Measurements from ENCODE around the gene USP7.

The USP7 gene

DNA sequence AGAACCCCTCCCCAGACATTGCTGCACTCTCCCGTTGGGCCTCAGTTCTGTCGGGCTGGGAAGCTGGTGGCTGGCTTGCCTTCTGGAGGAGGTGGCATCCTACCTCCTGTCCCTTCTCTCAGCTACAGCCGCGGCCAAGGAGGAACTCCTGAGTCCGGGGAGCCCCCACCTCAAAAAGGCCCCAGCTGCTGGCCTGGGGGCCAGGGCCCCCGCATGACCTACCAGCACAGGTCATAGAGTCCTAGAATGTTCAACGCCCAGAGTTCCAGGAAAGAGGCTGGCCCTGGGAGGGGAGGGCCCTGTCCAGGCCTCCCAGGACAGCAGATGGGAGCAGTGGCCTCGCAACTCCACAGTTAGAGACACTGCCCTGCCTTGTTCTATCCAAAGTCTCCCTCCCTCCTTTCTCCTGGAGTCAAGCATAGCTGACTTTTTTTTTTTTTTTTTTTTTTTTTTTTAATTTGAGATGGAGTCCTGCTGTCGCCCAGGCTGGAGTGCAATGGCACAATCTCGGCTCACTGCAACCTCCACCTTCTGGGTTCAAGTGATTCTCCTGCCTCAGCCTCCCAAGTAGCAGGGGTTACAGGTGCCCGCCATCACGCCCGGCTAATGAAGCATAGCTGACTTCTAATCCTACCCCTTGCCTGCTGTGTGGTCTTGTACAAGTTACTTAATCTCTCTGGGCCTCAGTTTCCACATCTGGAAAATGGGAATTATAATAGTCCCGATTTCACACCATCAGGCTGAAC is 102.0 kb downstream of the USP7 start:
- no peak overlapping the region for H3K4me3 ChIP-seq (ENCODE audit: low read length)
- H3K4me1 ChIP-seq (ENCODE audit: control insufficient read depth, low read depth, low read length): peaks cover 24% of the 10 kb centered on the region
- H3K9me3 ChIP-seq (ENCODE audit: control insufficient read depth, low read depth, low read length): no peaks in the 10 kb centered on the region
- no peak overlapping the region for H3K9ac ChIP-seq (ENCODE audit: low read length)
- H3K36me3 ChIP-seq (ENCODE audit: control insufficient read depth, low read depth, low read length): peaks cover 24% of the 10 kb centered on the region
- no peak overlapping the region for H3K27ac ChIP-seq (ENCODE audit: low read length)
- H3K27me3 ChIP-seq (ENCODE audit: control insufficient read depth, insufficient read depth, low read length): no peaks in the 10 kb centered on the region

DNA sequence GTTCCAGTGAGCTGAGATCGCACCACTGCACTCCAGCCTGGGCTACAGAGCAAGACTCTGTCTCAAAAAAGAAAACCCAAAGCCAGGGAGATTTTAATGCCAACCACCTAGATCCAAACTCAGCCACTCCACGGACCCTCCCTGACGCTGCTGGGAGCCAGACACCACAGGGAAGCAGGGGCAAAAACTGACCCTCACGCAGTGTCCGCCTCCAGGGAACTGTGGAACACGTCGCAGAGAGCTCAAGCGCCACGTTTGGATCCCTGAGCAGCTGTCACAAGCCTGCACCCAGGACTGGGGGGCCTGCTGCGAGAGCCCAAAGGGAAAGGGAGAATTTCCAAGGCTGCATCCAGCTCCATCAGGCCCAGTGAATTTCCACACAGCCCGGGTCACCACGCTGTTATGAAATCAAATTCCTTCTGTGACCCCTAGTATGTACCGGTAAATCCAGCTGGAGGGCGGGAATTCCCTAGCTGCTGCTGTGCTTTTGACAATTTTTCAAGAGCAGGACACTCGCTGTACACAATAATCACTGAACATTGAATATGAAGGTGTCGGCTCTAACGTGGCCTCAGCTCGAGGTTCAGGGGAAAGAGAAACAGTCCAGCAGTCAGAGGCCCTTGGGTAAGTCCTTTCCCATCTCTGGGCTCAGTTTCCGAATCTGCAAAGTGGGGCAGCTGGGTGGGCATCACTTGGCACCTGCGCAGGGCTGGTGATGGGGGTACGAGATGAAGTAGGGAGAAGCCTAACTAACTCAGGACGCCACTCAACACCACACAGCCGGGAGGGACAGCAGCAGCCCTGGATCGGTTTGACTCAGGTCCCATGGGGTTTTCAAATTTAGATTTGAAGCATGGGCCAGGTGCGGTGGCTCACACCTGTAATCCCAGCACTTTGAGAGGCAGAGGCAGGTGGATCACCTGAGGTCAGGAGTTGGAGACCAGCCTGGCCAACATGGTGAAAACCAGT is 103.5 kb downstream of the USP7 start:
- H3K9ac ChIP-seq (ENCODE audit: low read length): no peak overlapping the region
- H3K9me3 ChIP-seq (ENCODE audit: control insufficient read depth, low read depth, low read length): no peaks in the 10 kb centered on the region
- H3K4me1 ChIP-seq (ENCODE audit: control insufficient read depth, low read depth, low read length): peaks cover 13% of the 10 kb centered on the region
- no peaks in the 10 kb centered on the region for H3K27me3 ChIP-seq (ENCODE audit: control insufficient read depth, insufficient read depth, low read length)
- no peak overlapping the region for H3K27ac ChIP-seq (ENCODE audit: low read length)
- no peak overlapping the region for H3K4me3 ChIP-seq (ENCODE audit: low read length)
- peaks cover 39% of the 10 kb centered on the region for H3K36me3 ChIP-seq (ENCODE audit: control insufficient read depth, low read depth, low read length)

DNA sequence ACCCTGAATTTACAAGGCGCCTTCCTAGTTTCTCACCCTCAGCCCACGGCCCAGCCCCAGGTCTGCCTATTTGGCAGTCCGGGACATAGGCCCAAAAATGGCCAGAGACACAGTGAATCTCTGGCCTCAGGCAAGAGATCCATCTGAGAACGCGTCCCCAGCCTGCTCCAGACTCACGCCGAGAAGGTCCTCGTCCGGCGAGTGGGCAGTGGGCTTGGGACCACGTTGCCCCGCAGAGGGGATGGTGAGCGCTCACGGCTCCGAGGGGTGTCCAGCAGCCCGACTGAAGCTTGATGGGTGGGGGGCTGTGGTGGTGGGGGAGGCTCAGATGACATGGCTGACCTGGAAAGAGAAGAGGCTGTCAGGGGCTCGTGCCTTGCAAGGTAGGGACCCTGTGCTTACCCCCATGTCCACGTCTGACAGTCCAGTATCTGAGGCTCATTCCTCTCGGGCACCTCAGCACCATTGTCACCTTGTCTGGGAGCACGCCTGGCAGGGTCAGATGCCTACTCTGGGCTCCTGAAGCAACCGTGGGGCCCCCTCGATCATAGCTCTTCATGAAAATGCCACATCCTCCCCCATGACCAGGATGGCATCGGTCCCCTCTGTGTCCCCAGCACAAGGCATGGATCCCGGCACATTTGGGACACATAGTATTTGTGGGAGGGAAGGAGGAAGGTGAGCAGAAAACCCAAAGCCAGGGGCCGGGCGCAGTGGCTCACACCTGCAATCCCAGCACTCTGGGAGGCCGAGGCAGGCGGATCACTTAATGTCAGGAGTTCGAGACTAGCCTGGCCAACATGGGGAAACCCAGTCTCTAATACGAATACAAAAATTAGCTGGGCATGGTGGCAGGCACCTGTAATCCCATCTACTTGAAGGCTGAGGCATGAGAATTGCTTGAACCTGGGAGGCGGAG is 104.5 kb downstream of the USP7 start:
- H3K9ac ChIP-seq (ENCODE audit: low read length): no peak overlapping the region
- H3K4me3 ChIP-seq (ENCODE audit: low read length): no peak overlapping the region
- H3K4me1 ChIP-seq (ENCODE audit: control insufficient read depth, low read depth, low read length): peaks cover 5% of the 10 kb centered on the region
- H3K27ac ChIP-seq (ENCODE audit: low read length): no peak overlapping the region
- no peaks in the 10 kb centered on the region for H3K27me3 ChIP-seq (ENCODE audit: control insufficient read depth, insufficient read depth, low read length)
- no peaks in the 10 kb centered on the region for H3K9me3 ChIP-seq (ENCODE audit: control insufficient read depth, low read depth, low read length)
- peaks cover 47% of the 10 kb centered on the region for H3K36me3 ChIP-seq (ENCODE audit: control insufficient read depth, low read depth, low read length)

DNA sequence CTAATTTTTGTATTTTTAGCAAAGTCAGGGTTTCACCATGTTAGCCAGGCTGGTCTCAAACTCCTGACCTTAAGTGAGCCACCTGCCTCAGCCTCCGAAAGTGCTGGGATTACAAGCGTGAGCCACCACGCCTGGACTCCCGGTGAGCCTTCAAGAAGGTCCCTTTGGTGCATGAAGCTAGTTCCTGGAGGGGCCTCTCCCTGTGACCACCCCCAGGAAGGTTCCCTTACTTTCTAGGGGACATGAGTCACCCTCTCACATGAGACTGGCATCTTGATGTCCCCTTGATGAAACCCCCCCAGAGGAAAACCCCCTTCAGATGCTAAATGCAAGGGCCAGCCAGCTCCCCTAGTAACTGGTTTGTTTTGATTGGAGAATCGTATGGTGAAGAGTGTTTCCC is 107.7 kb downstream of the USP7 start:
- H3K36me3 ChIP-seq (ENCODE audit: control insufficient read depth, low read depth, low read length): peaks cover 60% of the 10 kb centered on the region
- peaks cover 4% of the 10 kb centered on the region for H3K4me1 ChIP-seq (ENCODE audit: control insufficient read depth, low read depth, low read length)
- H3K4me3 ChIP-seq (ENCODE audit: low read length): no peak overlapping the region
- no peaks in the 10 kb centered on the region for H3K27me3 ChIP-seq (ENCODE audit: control insufficient read depth, insufficient read depth, low read length)
- H3K9me3 ChIP-seq (ENCODE audit: control insufficient read depth, low read depth, low read length): no peaks in the 10 kb centered on the region
- H3K27ac ChIP-seq (ENCODE audit: low read length): no peak overlapping the region
- no peak overlapping the region for H3K9ac ChIP-seq (ENCODE audit: low read length)

DNA sequence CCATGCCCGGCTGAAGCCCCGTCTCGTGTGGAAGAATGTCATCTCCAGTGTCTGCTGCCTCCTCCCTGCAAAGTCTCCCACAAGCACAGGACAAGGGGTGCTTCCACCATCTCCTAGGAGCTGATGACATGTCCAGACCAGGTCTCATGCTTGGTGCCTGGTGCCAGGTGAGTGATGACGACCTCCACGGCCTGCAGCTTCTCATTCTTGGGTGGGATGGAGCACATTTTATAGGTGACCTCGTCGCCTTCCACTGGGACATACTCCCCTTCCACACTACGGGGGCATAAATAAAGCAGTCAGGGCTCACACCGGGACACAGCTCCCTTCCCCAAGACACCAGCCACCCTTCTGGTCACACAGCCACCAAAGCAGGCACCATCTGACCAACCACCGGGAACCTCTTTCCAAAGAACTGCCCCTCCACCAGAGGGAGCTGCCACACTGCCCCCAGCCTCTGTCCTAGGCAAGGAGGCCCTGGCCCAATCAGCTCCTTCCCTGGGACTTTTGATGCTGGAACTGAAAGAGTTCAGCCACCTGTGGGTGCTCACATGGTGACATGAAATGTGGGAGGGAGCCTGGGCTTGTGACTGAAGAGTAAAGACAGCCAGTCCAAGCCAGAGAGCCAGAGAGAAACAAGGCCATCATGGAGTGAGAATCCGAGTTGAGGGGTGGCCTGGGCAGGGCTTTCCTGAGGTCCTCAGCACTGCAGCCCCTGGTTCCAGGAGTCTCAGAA is 108.5 kb downstream of the USP7 start:
- Histone ChIP-seq H3K9ac (ENCODE audit: low read length) (no peak overlapping the region), H3K36me3 (ENCODE audit: control insufficient read depth, low read depth, low read length) (peaks cover 65% of the 10 kb centered on the region), H3K4me3 (ENCODE audit: low read length) (no peak overlapping the region), H3K4me1 (ENCODE audit: control insufficient read depth, low read depth, low read length) (peaks cover 4% of the 10 kb centered on the region), H3K27me3 (ENCODE audit: control insufficient read depth, insufficient read depth, low read length) (no peaks in the 10 kb centered on the region), H3K27ac (ENCODE audit: low read length) (no peak overlapping the region), H3K9me3 (ENCODE audit: control insufficient read depth, low read depth, low read length) (no peaks in the 10 kb centered on the region)

DNA sequence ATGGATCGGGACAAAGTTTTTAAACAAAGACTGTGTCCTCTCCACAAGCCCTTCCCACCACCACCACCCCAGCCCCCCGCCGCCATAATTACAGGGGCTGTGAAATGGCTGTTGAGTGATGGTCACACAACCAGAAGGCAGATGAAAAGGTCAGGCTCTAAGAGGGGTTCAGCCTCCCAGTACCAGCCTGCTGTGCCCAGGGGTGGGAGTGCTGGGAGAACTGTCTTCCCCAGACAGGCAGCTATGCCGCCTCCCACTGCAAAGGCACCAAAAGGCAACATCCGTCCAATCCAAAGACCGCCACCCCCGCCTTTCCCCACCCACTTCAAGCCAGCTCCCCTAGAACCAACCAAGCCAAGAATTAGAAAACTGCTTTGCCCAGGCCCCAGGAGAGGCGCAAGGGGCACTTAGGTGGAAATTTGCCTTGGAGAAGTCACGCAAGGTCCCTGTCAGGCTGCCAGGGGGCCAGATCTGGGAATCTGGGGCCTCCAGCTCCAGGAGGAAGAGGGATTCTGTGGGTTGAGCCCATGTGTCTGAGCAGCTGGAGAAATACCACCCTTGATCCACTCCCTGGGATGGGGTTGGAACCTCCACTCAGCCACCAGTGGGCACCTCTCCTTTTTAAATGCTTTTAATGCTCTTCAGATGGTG is 109.3 kb downstream of the USP7 start:
- Histone ChIP-seq H3K4me1 (ENCODE audit: control insufficient read depth, low read depth, low read length) (peaks cover 4% of the 10 kb centered on the region), H3K27ac (ENCODE audit: low read length) (no peak overlapping the region), H3K9me3 (ENCODE audit: control insufficient read depth, low read depth, low read length) (no peaks in the 10 kb centered on the region), H3K4me3 (ENCODE audit: low read length) (no peak overlapping the region), H3K36me3 (ENCODE audit: control insufficient read depth, low read depth, low read length) (peaks cover 72% of the 10 kb centered on the region), H3K9ac (ENCODE audit: low read length) (no peak overlapping the region), H3K27me3 (ENCODE audit: control insufficient read depth, insufficient read depth, low read length) (no peaks in the 10 kb centered on the region)

DNA sequence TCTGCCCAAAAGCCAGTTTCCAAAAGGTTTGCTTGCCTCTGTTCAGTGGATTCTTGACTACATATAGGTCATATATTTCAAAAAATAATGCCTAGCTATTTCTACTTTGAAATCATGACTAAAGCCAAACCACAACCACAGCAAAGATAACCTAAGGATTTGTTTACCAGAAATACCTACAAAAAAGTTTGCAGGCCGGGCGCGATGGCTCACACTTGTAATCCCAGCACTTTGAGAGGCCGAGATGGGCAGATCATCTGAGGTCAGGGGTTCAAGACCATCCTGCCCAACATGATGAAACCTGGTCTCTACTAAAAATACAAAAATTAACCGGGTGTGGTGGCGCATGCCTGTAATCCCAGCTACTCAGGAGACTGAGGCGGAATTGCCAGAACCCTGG is 110.1 kb downstream of the USP7 start:
- Histone ChIP-seq H3K9ac (ENCODE audit: low read length) (no peak overlapping the region), H3K9me3 (ENCODE audit: control insufficient read depth, low read depth, low read length) (no peaks in the 10 kb centered on the region), H3K27ac (ENCODE audit: low read length) (no peak overlapping the region), H3K27me3 (ENCODE audit: control insufficient read depth, insufficient read depth, low read length) (no peaks in the 10 kb centered on the region), H3K4me1 (ENCODE audit: control insufficient read depth, low read depth, low read length) (peaks cover 4% of the 10 kb centered on the region), H3K4me3 (ENCODE audit: low read length) (no peak overlapping the region), H3K36me3 (ENCODE audit: control insufficient read depth, low read depth, low read length) (peaks cover 72% of the 10 kb centered on the region)

DNA sequence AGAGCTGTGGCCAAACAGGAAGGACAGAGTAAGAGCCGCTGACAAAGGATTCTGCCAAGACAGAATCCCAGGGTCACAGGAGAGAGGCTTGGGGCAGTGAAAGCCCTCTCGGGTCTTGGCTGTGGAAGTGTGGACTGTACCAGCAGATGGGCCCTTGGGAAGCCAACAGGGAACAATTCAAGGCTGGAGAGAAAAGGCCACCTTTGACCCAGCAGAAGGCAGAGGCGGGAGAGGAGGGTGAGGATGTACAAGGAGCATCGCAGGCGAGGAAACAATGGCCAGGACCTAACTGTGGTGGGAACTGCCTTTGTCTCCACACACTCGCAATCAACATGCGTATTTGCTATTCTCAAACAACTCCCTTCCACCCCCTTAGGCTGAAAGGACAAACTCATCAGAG is 110.6 kb downstream of the USP7 start:
- H3K27me3 ChIP-seq (ENCODE audit: control insufficient read depth, insufficient read depth, low read length): no peaks in the 10 kb centered on the region
- no peak overlapping the region for H3K4me3 ChIP-seq (ENCODE audit: low read length)
- H3K36me3 ChIP-seq (ENCODE audit: control insufficient read depth, low read depth, low read length): peaks cover 71% of the 10 kb centered on the region
- no peak overlapping the region for H3K9ac ChIP-seq (ENCODE audit: low read length)
- peaks cover 4% of the 10 kb centered on the region for H3K4me1 ChIP-seq (ENCODE audit: control insufficient read depth, low read depth, low read length)
- no peaks in the 10 kb centered on the region for H3K9me3 ChIP-seq (ENCODE audit: control insufficient read depth, low read depth, low read length)
- H3K27ac ChIP-seq (ENCODE audit: low read length): no peak overlapping the region

DNA sequence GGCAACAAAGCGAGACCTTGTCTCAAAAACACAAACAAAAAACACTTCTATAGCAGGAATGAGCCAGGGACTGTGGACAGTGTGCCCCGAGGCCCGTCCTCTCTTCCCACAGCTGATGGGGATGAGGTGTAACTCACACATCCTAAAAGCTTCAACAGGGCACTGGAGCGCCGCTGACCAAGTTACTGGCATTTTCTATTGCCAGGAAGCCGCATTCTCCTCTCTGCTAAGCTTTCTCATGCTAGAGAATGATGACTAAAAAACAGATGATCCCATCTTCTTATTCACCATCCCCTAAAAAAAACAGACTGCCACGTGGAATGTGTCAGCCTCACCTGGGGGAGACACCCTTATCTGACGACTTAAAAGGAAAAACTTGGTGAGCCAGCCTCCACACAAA is 111.2 kb downstream of the USP7 start:
- Histone ChIP-seq H3K9ac (ENCODE audit: low read length) (no peak overlapping the region), H3K36me3 (ENCODE audit: control insufficient read depth, low read depth, low read length) (peaks cover 69% of the 10 kb centered on the region), H3K27me3 (ENCODE audit: control insufficient read depth, insufficient read depth, low read length) (no peaks in the 10 kb centered on the region), H3K9me3 (ENCODE audit: control insufficient read depth, low read depth, low read length) (no peaks in the 10 kb centered on the region), H3K4me1 (ENCODE audit: control insufficient read depth, low read depth, low read length) (peaks cover 4% of the 10 kb centered on the region), H3K4me3 (ENCODE audit: low read length) (no peak overlapping the region), H3K27ac (ENCODE audit: low read length) (no peak overlapping the region)

DNA sequence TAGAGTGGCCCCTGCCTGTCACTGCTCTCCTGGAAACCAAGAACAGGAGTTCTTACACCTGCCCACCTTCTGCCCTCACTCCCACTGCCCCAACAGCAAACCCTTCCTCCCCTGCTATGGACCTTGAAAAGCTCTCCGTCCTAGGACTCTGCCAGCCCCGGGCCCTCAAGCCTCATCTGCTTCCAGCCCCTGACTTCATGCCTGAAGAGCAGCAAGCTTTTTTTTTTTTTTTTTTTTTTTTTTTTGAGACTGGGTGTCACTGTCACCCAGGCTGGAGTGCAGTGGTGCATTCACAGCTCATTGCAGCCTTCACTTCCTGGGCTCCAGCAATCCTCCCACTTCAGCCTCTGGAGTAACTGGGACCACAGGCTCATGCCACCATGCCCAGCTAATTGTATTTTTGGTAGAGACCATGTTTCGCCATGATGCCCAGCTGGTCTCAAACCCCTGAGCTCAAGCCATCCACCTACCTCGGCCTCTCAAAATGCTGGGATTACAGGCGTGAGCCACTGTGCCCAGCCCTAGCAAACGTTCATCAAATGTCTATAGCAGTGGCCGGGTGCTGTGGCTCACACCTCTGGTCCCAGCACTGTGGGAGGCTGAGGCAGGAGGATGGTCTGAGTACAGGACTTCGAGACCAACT is 111.8 kb downstream of the USP7 start:
- H3K9me3 ChIP-seq (ENCODE audit: control insufficient read depth, low read depth, low read length): no peaks in the 10 kb centered on the region
- H3K27ac ChIP-seq (ENCODE audit: low read length): no peak overlapping the region
- H3K27me3 ChIP-seq (ENCODE audit: control insufficient read depth, insufficient read depth, low read length): no peaks in the 10 kb centered on the region
- no peak overlapping the region for H3K4me3 ChIP-seq (ENCODE audit: low read length)
- peaks cover 67% of the 10 kb centered on the region for H3K36me3 ChIP-seq (ENCODE audit: control insufficient read depth, low read depth, low read length)
- H3K9ac ChIP-seq (ENCODE audit: low read length): no peak overlapping the region
- H3K4me1 ChIP-seq (ENCODE audit: control insufficient read depth, low read depth, low read length): peaks cover 4% of the 10 kb centered on the region

All from iPS-18a (cell line).